ENCODE results near the gene PPP2R3B.
"Not testable (repeated sequence)": the region's sequence is repeated elsewhere in the genome, so short reads cannot be mapped to it uniquely, and the experiment has no call there.

The PPP2R3B gene

GRCh38 chrX:334971-335757 is 51.5 kb downstream of the PPP2R3B start:
- DNase-seq, result no peak

- no peak for DNase-seq
Observed at GRCh38 chrX:334331-334891, 52.3 kb downstream of the PPP2R3B start.

- no peak for DNase-seq
Observed at GRCh38 chrX:333611-334311, 52.9 kb downstream of the PPP2R3B start.

GRCh38 chrX:332916-333610 is 53.6 kb downstream of the PPP2R3B start:
- no peak for DNase-seq

- no peak for DNase-seq
Observed at GRCh38 chrX:332496-332860, 54.2 kb downstream of the PPP2R3B start.

GRCh38 chrX:331825-332495 is 54.7 kb downstream of the PPP2R3B start:
- DNase-seq, result no peak

GRCh38 chrX:331151-331824 is 55.4 kb downstream of the PPP2R3B start:
- DNase-seq, result no peak

- no peak for DNase-seq
Observed at GRCh38 chrX:330726-331150, 56.0 kb downstream of the PPP2R3B start.

- DNase-seq, result not testable (repeated sequence)
Observed at GRCh38 chrX:330141-330725, 56.5 kb downstream of the PPP2R3B start.

- DNase-seq, result no peak
Observed at GRCh38 chrX:329291-329910, 57.3 kb downstream of the PPP2R3B start.

GRCh38 chrX:327660-328126 is 59.0 kb downstream of the PPP2R3B start:
- DNase-seq, result no peak

- not testable (repeated sequence) for DNase-seq
Observed at GRCh38 chrX:324664-325063, 62.0 kb downstream of the PPP2R3B start.

GRCh38 chrX:323721-324628 is 62.7 kb downstream of the PPP2R3B start:
- DNase-seq, result no peak

- peak; percentile 38 for DNase-seq
Observed at GRCh38 chrX:320126-320783, 66.5 kb downstream of the PPP2R3B start.

GRCh38 chrX:319579-320125 is 67.1 kb downstream of the PPP2R3B start:
- DNase-seq, result peak; percentile 52

GRCh38 chrX:318739-319578 is 67.7 kb downstream of the PPP2R3B start, which contains the start of gene GTPBP6:
TSS of gene GTPBP6 (minus strand) at chrX:318796. CDS start at chrX:318787, 9 bp downstream.
- peak; percentile 96 for DNase-seq

- DNase-seq, result peak; percentile 94
Observed at GRCh38 chrX:318068-318738, 68.5 kb downstream of the PPP2R3B start.
